Muscle of back (tissue), 11 donors: ENCODE results near the gene MAP3K14. TPM values are rescaled to one million over a fixed set of nuclear protein-coding genes. Genes with fewer than 3 reads are reported as not detected.

Source experiments
- DNase-seq, 3 donors: peaks; one replicate each; pipeline versions ENCODE4 v3.0.0 to v3.0.0-alpha.2; 2013
- polyA plus RNA-seq, 10 donors: library from polyadenylated mRNA; unstranded; fragments of 120-200 nt; gene quantifications; one replicate each; pipeline ENCODE4 v1.2.1, GENCODE V29; 2013; ENCODE audit not compliant: insufficient read length in 10 of 10

Gene MAP3K14
- polyA plus RNA-seq, 10 donors = 5.3 to 8.9 (median 8.0) TPM

- DNase-seq = no peak
Observed at GRCh38 chr17:45339646-45340605, 23.1 kb upstream of the MAP3K14 start.

- no peak for DNase-seq
Observed at GRCh38 chr17:45338996-45339535, 22.2 kb upstream of the MAP3K14 start.

GRCh38 chr17:45338023-45338781 lies 21.4 kb upstream of the MAP3K14 start:
- no peak for DNase-seq

GRCh38 chr17:45336390-45337182 lies 19.8 kb upstream of the MAP3K14 start:
- DNase-seq = no peak

GRCh38 chr17:45335721-45336120 lies 18.9 kb upstream of the MAP3K14 start:
- DNase-seq = no peak

GRCh38 chr17:45334701-45335677 lies 18.2 kb upstream of the MAP3K14 start:
- DNase-seq = no peak

- DNase-seq = no peak
Observed at GRCh38 chr17:45334231-45334630, 17.4 kb upstream of the MAP3K14 start.

GRCh38 chr17:45333702-45334092 lies 16.9 kb upstream of the MAP3K14 start:
- DNase-seq = no peak

- DNase-seq = peak in 1 of 3 donors; percentile 21
Observed at GRCh38 chr17:45332989-45333701, 16.3 kb upstream of the MAP3K14 start.

- DNase-seq = no peak
Observed at GRCh38 chr17:45332505-45332904, 15.7 kb upstream of the MAP3K14 start.

GRCh38 chr17:45326626-45327025 lies 9.8 kb upstream of the MAP3K14 start:
- no peak for DNase-seq

- no peak for DNase-seq
Observed at GRCh38 chr17:45325810-45326209, 9.0 kb upstream of the MAP3K14 start.

GRCh38 chr17:45324336-45324735 lies 7.5 kb upstream of the MAP3K14 start:
- no peak for DNase-seq

GRCh38 chr17:45322168-45322567 lies 5.3 kb upstream of the MAP3K14 start:
- DNase-seq = no peak

- DNase-seq = peak in 2 of 3 donors; percentile 65 to 96
Observed at GRCh38 chr17:45320931-45321461, 4.2 kb upstream of the MAP3K14 start.

GRCh38 chr17:45320349-45320930 lies 3.6 kb upstream of the MAP3K14 start:
- DNase-seq = no peak

- no peak for DNase-seq
Observed at GRCh38 chr17:45319239-45319703, 2.5 kb upstream of the MAP3K14 start.

- no peak for DNase-seq
Observed at GRCh38 chr17:45318561-45319230, 1.9 kb upstream of the MAP3K14 start.
